HepG2 (cell line): ENCODE results near the gene TCAF2. TPM values are rescaled to one million over a fixed set of nuclear protein-coding genes. Genes with fewer than 3 reads are reported as not detected.
"Not testable (repeated sequence)": the region's sequence is repeated elsewhere in the genome, so short reads cannot be mapped to it uniquely, and the experiment has no call there.

ENCODE experiments used
- ATAC-seq: fragments of 200-7000 bp; cut with Tn5 transposase; 3 replicates; pipeline ENCODE4 v1.9.1; 2020; ENCODE audit warnings: mild to moderate bottlenecking, moderate library complexity
- BruUV-seq: library from RNA; stranded (reverse); fragments of 400-500 nt; replicated peaks from 2 replicates; lab custom pipeline; 2021; lab: Mats Ljungman, UMichigan
- CTCF ChIA-PET: fragments of 300-600 bp; formaldehyde crosslinking; extraction: SDS; loops from one replicate; lab custom pipeline; 2021; ENCODE audit warnings: low total read pairs, inconsistent platforms, low intra/inter-chr PET ratio; lab: Yijun Ruan, JAX
- POLR2A ChIA-PET: fragments of 350-600 bp; sonication (Branson Sonifier 250); formaldehyde crosslinking; loops from one replicate; lab custom pipeline; 2020; ENCODE audit warnings: antibody characterized with exemption, inconsistent platforms; lab: Yijun Ruan, JAX
- DNase-seq: peaks from one replicate; pipeline ENCODE4 v3.0.0-alpha.2; 2015; ENCODE audit warnings: low spot score
- FAIRE-seq: peaks from 3 replicates; lab custom pipeline; 2011; peaks lifted over from hg19 to GRCh38; lab: Jason Lieb, UNC
- H2AFZ ChIP-seq: one replicate; pipeline ENCODE4 v1.6.1; 2011; ENCODE audit warnings: low read length, inconsistent platforms
- H3K27ac ChIP-seq: fragments of 300-600 bp; 3 replicates; pipeline ENCODE4 v1.8.0; 2011; ENCODE audit warnings: mixed run types, mild to moderate bottlenecking, mixed read lengths, low read length, inconsistent platforms; ENCODE audit not compliant: insufficient read depth; ENCODE audit errors: extremely low read length
- H3K27me3 ChIP-seq, 2 experiments: fragments of 200-600 bp in 1 of 2; 2 replicates in 1 of 2; 3 replicates in 1 of 2; pipeline versions ENCODE4 v1.6.0 to v1.8.0; 2011; ENCODE audit warnings: low read length in 2 of 2, mild to moderate bottlenecking in 2 of 2, moderate library complexity in 2 of 2, inconsistent platforms in 1 of 2; ENCODE audit not compliant: insufficient read depth in 2 of 2, control insufficient read depth in 1 of 2
- H3K36me3 ChIP-seq, 2 experiments: fragments of 200-600 bp in 1 of 2; replicated peaks in 1 of 2; 2 replicates in 1 of 2; 3 replicates in 1 of 2; pipeline versions ENCODE4 v1.5.1 to v1.8.0; 2011; ENCODE audit warnings: low read length in 2 of 2, inconsistent platforms in 1 of 2; ENCODE audit not compliant: insufficient read depth in 2 of 2, control insufficient read depth in 1 of 2
- H3K4me1 ChIP-seq: 2 replicates; pipeline ENCODE4 v1.5.1; 2012; ENCODE audit warnings: low read length, inconsistent platforms; ENCODE audit not compliant: insufficient read depth
- H3K4me2 ChIP-seq: 2 replicates; pipeline ENCODE4 v1.6.0; 2011; ENCODE audit warnings: low read depth, low read length, inconsistent platforms
- H3K4me3 ChIP-seq, 3 experiments: fragments of 200-600 bp in 1 of 3; sonication (generic), shearing (Covaris generic) in 1 of 3; replicated peaks in 1 of 3; 2 replicates each; pipeline ENCODE4 v1.5.1; 2011 to 2016; ENCODE audit warnings: low read length in 3 of 3, inconsistent platforms in 2 of 3, low read depth in 2 of 3, mild to moderate bottlenecking in 2 of 3, control low read depth in 1 of 3, mixed read lengths in 1 of 3; ENCODE audit not compliant: insufficient read depth in 1 of 3
- H3K79me2 ChIP-seq: one replicate; pipeline ENCODE4 v1.6.1; 2011; ENCODE audit warnings: low read length, inconsistent platforms; ENCODE audit not compliant: insufficient read depth
- H3K9ac ChIP-seq: 2 replicates; pipeline ENCODE4 v1.6.0; 2011; ENCODE audit warnings: mild to moderate bottlenecking, low read depth, low read length, inconsistent platforms; ENCODE audit not compliant: insufficient read depth
- H3K9me3 ChIP-seq: 2 replicates; pipeline ENCODE4 v1.5.1; 2012; ENCODE audit warnings: mild to moderate bottlenecking, low read length
- H4K20me1 ChIP-seq: 2 replicates; pipeline ENCODE4 v1.6.0; 2011; ENCODE audit warnings: inconsistent platforms, mild to moderate bottlenecking, low read length, moderate library complexity; ENCODE audit not compliant: insufficient read depth
- ZNF362 ChIP-seq: sonication (generic); formaldehyde crosslinking; IDR thresholded peaks from 2 replicates; pipeline ENCODE4 v1.4.0; 2020; ENCODE audit warnings: missing genetic modification reagents, mild to moderate bottlenecking, borderline replicate concordance
- WGBS: methylation state at CpG from one replicate; pipeline ENCODE4 v1.1.6; 2017; ENCODE audit warnings: low lambda C conversion rate; 5-methylcytosine and 5-hydroxymethylcytosine counted together
- in situ Hi-C: cut with HindIII; loops from 2 replicates; pipeline ENCODE4 v1.10.0; 2017; ENCODE audit warnings: low pct_unique_long_range_greater_than_20kb; ENCODE audit not compliant: extremely low pct_ligation_motif_present
- intact Hi-C: fragments of 100-400 bp; cut with micrococcal nuclease; formaldehyde crosslinking; loops from one replicate; pipeline ENCODE4 v1.10.0; 2022; ENCODE audit not compliant: unreplicated experiment
- polyA plus RNA-seq, 8 experiments: library from polyadenylated mRNA; depleted of rRNA in 3 of 8; stranded (reverse) in 7 of 8; unstranded in 1 of 8; fragments of >200 nt; fragmentation: Illumina TruSeq in 4 of 8; extraction: Trizol in 4 of 8; gene quantifications; 2 replicates each; pipeline versions ENCODE4 v1.2.1 to v1.2.3, GENCODE V29; 2011 to 2016; ENCODE audit warnings: low read depth in 4 of 8, missing spikeins in 1 of 8, mixed read lengths in 1 of 8; ENCODE audit not compliant: insufficient read depth in 1 of 8
- total RNA-seq, 5 experiments: library from RNA; depleted of rRNA; stranded (reverse); fragments of >200 nt; fragmentation: Illumina TruSeq; extraction: Trizol; gene quantifications; 2 replicates each; pipeline ENCODE4 v1.2.3, GENCODE V29; 2016; ENCODE audit warnings: low read depth in 1 of 5

The TCAF2 gene
- total and polyA plus RNA-seq, 2 of the 13 experiments (the other 11 are each of a cell fraction or from before 2014, with no cell fraction given), result 0.04 to 2.8 TPM

GRCh38 chr7:143615545-143615944, 5.2 kb upstream of the TCAF2 start:
- 41% methylated on average over 5 of the region's 6 CpGs for WGBS
- BruUV-seq, H3K9me3 ChIP-seq, H3K4me2 ChIP-seq, H3K4me1 ChIP-seq, H3K9ac ChIP-seq, in situ Hi-C loops, H3K79me2 ChIP-seq, H2AFZ ChIP-seq, H3K4me3 ChIP-seq, intact Hi-C loops, FAIRE-seq, H3K27ac ChIP-seq, H3K36me3 ChIP-seq, H3K27me3 ChIP-seq, H4K20me1 ChIP-seq, POLR2A ChIA-PET, CTCF ChIA-PET, DNase-seq: not testable (repeated sequence)
- peak; percentile 28 for ATAC-seq
- peak; percentile 59; the same call in 1 of the 2 replicates for TF ChIP-seq ZNF362 (CRISPR knock-in tag)

- BruUV-seq, H2AFZ ChIP-seq, H3K9ac ChIP-seq, H3K27me3 ChIP-seq, H3K27ac ChIP-seq, POLR2A ChIA-PET, DNase-seq, H3K4me3 ChIP-seq, CTCF ChIA-PET, H3K9me3 ChIP-seq, FAIRE-seq, in situ Hi-C loops, H3K4me2 ChIP-seq, H3K36me3 ChIP-seq, H3K79me2 ChIP-seq, H4K20me1 ChIP-seq, intact Hi-C loops, H3K4me1 ChIP-seq, ATAC-seq: not testable (repeated sequence)
- no CpG with 5 or more reads among the region's 1 CpG for WGBS
Measured at GRCh38 chr7:143617204-143617603, 3.6 kb upstream of the TCAF2 start.
